Osteoblast (primary cell): ENCODE data around the gene PATZ1. TPM values are rescaled to one million over a fixed set of nuclear protein-coding genes. Genes with fewer than 3 reads are reported as not detected.

Experiments
- DNase-seq: peaks from one replicate; pipeline ENCODE4 v3.0.0; 2011; ENCODE audit warnings: low spot score, mixed read lengths; ENCODE audit not compliant: insufficient read length; ENCODE audit errors: missing footprints
- H2AFZ ChIP-seq: 2 replicates; pipeline ENCODE4 v1.6.0; 2011; ENCODE audit warnings: mild to moderate bottlenecking, low read length
- H3K27ac ChIP-seq: 2 replicates; pipeline ENCODE4 v1.5.1; 2011; ENCODE audit warnings: mild to moderate bottlenecking, low read depth, low read length, moderate library complexity
- H3K27me3 ChIP-seq: 2 replicates; pipeline ENCODE4 v1.6.0; 2012; ENCODE audit warnings: mild to moderate bottlenecking, control low read depth, inconsistent platforms, low read length, moderate library complexity; ENCODE audit not compliant: insufficient read depth
- H3K36me3 ChIP-seq: 2 replicates; pipeline ENCODE4 v1.5.1; 2011; ENCODE audit warnings: mild to moderate bottlenecking, low read length, control low read depth, moderate library complexity; ENCODE audit not compliant: insufficient read depth
- H3K4me1 ChIP-seq: 2 replicates; pipeline ENCODE4 v1.5.1; 2011; ENCODE audit warnings: mild to moderate bottlenecking, low read length, control low read depth, moderate library complexity; ENCODE audit not compliant: insufficient read depth
- H3K4me2 ChIP-seq: 2 replicates; pipeline ENCODE4 v1.6.0; 2011; ENCODE audit warnings: mild to moderate bottlenecking, low read length; ENCODE audit not compliant: insufficient read depth
- H3K4me3 ChIP-seq: fragments of 200-600 bp; sonication (generic); 3 replicates; pipeline ENCODE4 v1.5.1; 2012; ENCODE audit warnings: mild to moderate bottlenecking, low read length, inconsistent platforms; ENCODE audit not compliant: insufficient read depth
- H3K79me2 ChIP-seq: 2 replicates; pipeline ENCODE4 v1.6.0; 2012; ENCODE audit warnings: mild to moderate bottlenecking, low read length, control low read depth, inconsistent platforms; ENCODE audit not compliant: insufficient read depth
- H3K9me3 ChIP-seq: 2 replicates; pipeline ENCODE4 v1.5.1; 2011; ENCODE audit warnings: low read depth, low read length, control low read depth
- H4K20me1 ChIP-seq: 2 replicates; pipeline ENCODE4 v1.6.0; 2012; ENCODE audit warnings: mild to moderate bottlenecking, low read length, control low read depth; ENCODE audit not compliant: insufficient read depth
- CTCF ChIP-seq: IDR thresholded peaks from 2 replicates; pipeline ENCODE4 v1.5.1; 2011; ENCODE audit warnings: mild to moderate bottlenecking, low read depth, low read length, moderate library complexity; ENCODE audit errors: extremely low read depth
- total RNA-seq: library from RNA; depleted of rRNA; stranded (reverse); fragments of >200 nt; gene quantifications from 2 replicates; pipeline ENCODE4 v1.2.3, GENCODE V29; 2012

PATZ1 gene
- total RNA-seq, 1 donor: 15.2 TPM

GRCh38 chr22:31288496-31289240, 57.5 kb downstream of the PATZ1 start:
- Histone ChIP-seq H3K27ac (no peak overlapping the region), H3K4me2 (no peak overlapping the region), H3K4me3 (no peak overlapping the region), H3K9me3 (no peaks in the 10 kb centered on the region), H4K20me1 (no peaks in the 10 kb centered on the region), H3K36me3 (peaks cover 7% of the 10 kb centered on the region), H3K79me2 (no peaks in the 10 kb centered on the region), H3K27me3 (no peaks in the 10 kb centered on the region), H2AFZ (no peak overlapping the region), H3K4me1 (peaks cover 19% of the 10 kb centered on the region)
- no peak for DNase-seq
- no peak for TF ChIP-seq CTCF

- Histone ChIP-seq H3K36me3 (peaks cover 7% of the 10 kb centered on the region), H4K20me1 (peaks cover 3% of the 10 kb centered on the region), H3K27ac (no peak overlapping the region), H3K27me3 (no peaks in the 10 kb centered on the region), H3K79me2 (no peaks in the 10 kb centered on the region), H3K4me2 (no peak overlapping the region), H3K4me1 (peaks cover 19% of the 10 kb centered on the region), H3K4me3 (no peak overlapping the region), H3K9me3 (no peaks in the 10 kb centered on the region), H2AFZ (no peak overlapping the region)
- no peak for DNase-seq
- no peak for TF ChIP-seq CTCF
Measured at GRCh38 chr22:31287818-31288495, 58.2 kb downstream of the PATZ1 start.

DNA sequence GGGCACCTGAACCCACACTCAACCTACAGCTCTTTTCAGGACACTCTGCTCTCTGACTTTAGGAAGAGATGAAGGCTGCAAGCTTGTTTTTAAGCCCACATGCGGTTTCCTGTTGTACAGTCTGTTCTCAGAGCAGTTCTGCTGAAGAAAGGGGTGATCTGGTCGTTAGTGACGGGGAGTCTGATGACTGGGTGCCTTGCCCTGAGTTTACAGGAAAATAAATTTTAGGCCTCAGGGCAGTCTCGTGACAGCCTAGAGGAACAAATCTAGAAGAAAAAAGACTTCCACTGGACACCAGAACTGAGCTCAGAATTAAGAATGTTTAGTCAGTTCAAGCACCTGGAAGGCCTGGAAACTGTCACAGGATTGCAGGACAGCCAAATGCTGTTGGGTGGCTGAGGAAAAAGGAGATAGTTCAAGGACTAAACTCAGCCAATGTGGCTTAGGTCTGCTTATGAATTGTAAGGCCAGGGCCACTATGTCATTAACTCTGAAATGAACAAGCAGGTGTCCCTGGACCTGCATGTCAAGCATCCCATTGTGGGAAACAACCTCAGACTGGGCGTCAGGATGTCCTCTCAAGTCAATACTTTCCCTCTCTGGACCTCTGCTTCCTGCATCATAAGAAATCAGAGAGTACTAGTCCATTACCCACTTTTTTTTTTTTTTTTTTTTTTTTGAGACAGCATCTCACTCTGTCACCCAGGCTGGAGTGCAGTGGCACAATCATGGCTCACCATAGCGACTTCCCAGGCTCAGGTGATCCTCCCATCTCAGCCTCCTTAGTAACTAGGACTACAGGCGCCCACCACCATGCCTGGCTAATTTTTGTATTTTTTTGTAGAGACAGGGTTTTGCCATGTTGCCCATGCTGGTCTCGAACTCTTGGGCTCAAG, 59.5 kb downstream of the PATZ1 start:
- Histone ChIP-seq H3K4me2 (no peak overlapping the region), H3K36me3 (peaks cover 7% of the 10 kb centered on the region), H3K27ac (no peak overlapping the region), H3K4me1 (peaks cover 7% of the 10 kb centered on the region), H4K20me1 (peaks cover 3% of the 10 kb centered on the region), H3K4me3 (no peak overlapping the region), H3K79me2 (no peaks in the 10 kb centered on the region), H2AFZ (no peak overlapping the region), H3K9me3 (no peaks in the 10 kb centered on the region), H3K27me3 (no peaks in the 10 kb centered on the region)
- no peak for DNase-seq
- no peak for TF ChIP-seq CTCF
